Measurements from ENCODE around the gene KCNQ1.
A peak's percentile ranks its signal among the peaks of the same experiment; 100 is the strongest.

The KCNQ1 gene

GRCh38 chr11:2708757-2709281, 264.0 kb downstream of the KCNQ1 start:
- no peak for DNase-seq

- no peak for DNase-seq
Observed at GRCh38 chr11:2709429-2709828, 264.6 kb downstream of the KCNQ1 start.

GRCh38 chr11:2711161-2711560, 266.4 kb downstream of the KCNQ1 start:
- DNase-seq, result no peak

- DNase-seq, result no peak
Observed at GRCh38 chr11:2713094-2713493, 268.3 kb downstream of the KCNQ1 start.

- no peak for DNase-seq
Observed at GRCh38 chr11:2713661-2714462, 269.1 kb downstream of the KCNQ1 start.

- no peak for DNase-seq
Observed at GRCh38 chr11:2714463-2714800, 269.6 kb downstream of the KCNQ1 start.

- DNase-seq, result no peak
Observed at GRCh38 chr11:2714871-2715270, 270.1 kb downstream of the KCNQ1 start.

- DNase-seq, result no peak
Observed at GRCh38 chr11:2715716-2716350, 271.0 kb downstream of the KCNQ1 start.

- no peak for DNase-seq
Observed at GRCh38 chr11:2716376-2717095, 271.7 kb downstream of the KCNQ1 start.

- peak; percentile 39 for DNase-seq
Observed at GRCh38 chr11:2717561-2718325, 272.9 kb downstream of the KCNQ1 start.

- no peak for DNase-seq
Observed at GRCh38 chr11:2718817-2719438, 274.1 kb downstream of the KCNQ1 start.

- DNase-seq, result no peak
Observed at GRCh38 chr11:2719831-2720590, 275.2 kb downstream of the KCNQ1 start.

- no peak for DNase-seq
Observed at GRCh38 chr11:2721210-2721916, 276.6 kb downstream of the KCNQ1 start.

GRCh38 chr11:2722955-2723354, 278.1 kb downstream of the KCNQ1 start:
- DNase-seq, result no peak

- DNase-seq, result no peak
Observed at GRCh38 chr11:2724104-2724503, 279.3 kb downstream of the KCNQ1 start.

- no peak for DNase-seq
Observed at GRCh38 chr11:2724653-2725367, 280.0 kb downstream of the KCNQ1 start.

- no peak for DNase-seq
Observed at GRCh38 chr11:2725368-2726300, 280.8 kb downstream of the KCNQ1 start.

- no peak for DNase-seq
Observed at GRCh38 chr11:2726964-2727363, 282.2 kb downstream of the KCNQ1 start.

GRCh38 chr11:2728128-2728662, 283.4 kb downstream of the KCNQ1 start:
- no peak for DNase-seq

Data from NCI-H2171 treated with DMSO at 0.1 percent for 48 hours (cell line).